LNCAP (cell line): Measurements from ENCODE around the gene BCL2.

Experiments
- CTCF ChIP-seq: fragments of 450-650 bp; IDR thresholded peaks from 2 replicates; pipeline ENCODE4 v1.5.1; 2017; ENCODE audit warnings: mild to moderate bottlenecking

Gene BCL2

GRCh38 chr18:63319383-63320122 is at the start of gene BCL2:
TSS of gene BCL2 (minus strand) at chr18:63319769.
- no peak for TF ChIP-seq CTCF

- no peak for TF ChIP-seq CTCF
Observed at GRCh38 chr18:63368611-63369010, 49.0 kb upstream of the BCL2 start.

GRCh38 chr18:63367053-63367953 is 47.7 kb upstream of the BCL2 start, which contains the start of gene KDSR:
TSS of gene KDSR (minus strand) at chr18:63367206. CDS start at chr18:63367118, 88 bp downstream.
- TF ChIP-seq CTCF = no peak

- TF ChIP-seq CTCF = no peak
Observed at GRCh38 chr18:63366213-63367052, 46.9 kb upstream of the BCL2 start.

GRCh38 chr18:63365876-63366212 is 46.3 kb upstream of the BCL2 start:
- no peak for TF ChIP-seq CTCF

- no peak for TF ChIP-seq CTCF
Observed at GRCh38 chr18:63363951-63364350, 44.4 kb upstream of the BCL2 start.

GRCh38 chr18:63356272-63356896 is 36.8 kb upstream of the BCL2 start:
- no peak for TF ChIP-seq CTCF
